HG03354 (cell line): Measurements from ENCODE around the gene TMEM174.
"Not testable (repeated sequence)": the region's sequence is repeated elsewhere in the genome, so short reads cannot be mapped to it uniquely, and the experiment has no call there.

Experiments used
- ATAC-seq: cut with Tn5 transposase; IDR thresholded peaks from one replicate; pipeline ENCODE4 v1.9.1; 2021; ENCODE audit warnings: mild to moderate bottlenecking; ENCODE audit not compliant: unreplicated experiment, poor library complexity, severe bottlenecking

The TMEM174 gene

DNA sequence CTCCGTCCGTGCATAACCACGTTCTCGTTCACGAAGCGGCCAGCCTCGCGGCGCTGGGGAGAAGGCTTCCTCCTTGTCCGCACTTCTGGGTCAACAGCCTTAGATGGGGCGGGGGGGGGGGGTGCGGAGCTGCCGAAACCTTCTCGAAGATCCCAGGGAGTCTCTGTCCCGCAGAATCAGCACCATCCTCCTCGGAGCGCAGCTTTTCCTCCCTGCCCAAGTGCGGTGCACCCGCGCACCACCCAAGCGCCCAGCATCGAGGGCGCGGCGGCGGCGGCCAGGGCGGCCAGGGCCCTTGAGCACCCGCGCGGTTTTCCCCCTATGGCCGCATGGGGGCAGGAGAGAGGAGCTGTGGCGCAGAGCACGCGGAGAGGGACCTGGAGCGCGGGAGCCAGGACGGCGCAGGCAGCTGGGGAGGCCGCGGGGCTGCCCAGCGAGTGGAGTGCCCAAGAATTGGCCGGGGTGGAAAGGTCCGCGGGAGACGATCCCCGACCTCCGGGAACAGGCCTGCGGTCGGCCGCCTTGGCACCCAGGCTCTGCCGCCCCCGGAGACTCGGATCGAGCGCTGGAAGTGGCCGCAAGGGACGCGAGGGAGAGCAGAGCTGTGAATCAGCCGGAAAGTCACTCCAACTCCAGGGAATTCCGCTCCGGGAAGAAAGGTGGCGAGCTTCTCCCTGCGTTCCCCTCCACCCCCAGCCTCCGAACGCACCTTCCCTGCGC, 43.1 kb downstream of the TMEM174 start:
- ATAC-seq: peak; percentile 91

DNA sequence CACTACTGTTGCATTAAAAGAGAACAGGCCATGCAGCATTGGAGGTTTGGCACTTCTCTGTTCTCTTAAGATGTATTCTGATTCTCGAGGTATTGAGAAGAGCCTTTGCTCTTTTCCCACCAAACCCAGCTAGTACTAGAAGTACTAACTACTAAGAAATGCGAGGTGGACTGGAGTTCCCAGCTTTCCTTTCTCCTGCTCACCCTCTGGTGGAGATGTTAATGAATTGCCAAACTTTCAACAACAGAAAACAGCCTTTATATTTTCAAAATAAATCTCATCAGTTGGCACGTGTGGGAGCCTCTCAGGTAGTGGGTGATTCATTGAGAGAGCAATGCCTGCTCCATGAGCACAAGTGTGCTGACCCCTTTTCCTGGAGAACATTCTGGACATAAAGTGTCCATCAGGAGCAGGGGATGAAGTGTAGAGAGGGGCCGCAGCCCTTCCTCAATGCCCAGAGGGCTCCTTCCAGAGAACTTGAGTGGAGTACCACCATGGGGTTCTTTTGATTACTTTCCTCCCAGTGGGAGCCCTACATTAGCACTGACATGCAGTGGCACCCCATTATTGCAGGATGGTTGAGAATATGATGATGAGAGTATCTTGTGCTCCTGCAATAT, 45.7 kb downstream of the TMEM174 start:
- no peak for ATAC-seq

DNA sequence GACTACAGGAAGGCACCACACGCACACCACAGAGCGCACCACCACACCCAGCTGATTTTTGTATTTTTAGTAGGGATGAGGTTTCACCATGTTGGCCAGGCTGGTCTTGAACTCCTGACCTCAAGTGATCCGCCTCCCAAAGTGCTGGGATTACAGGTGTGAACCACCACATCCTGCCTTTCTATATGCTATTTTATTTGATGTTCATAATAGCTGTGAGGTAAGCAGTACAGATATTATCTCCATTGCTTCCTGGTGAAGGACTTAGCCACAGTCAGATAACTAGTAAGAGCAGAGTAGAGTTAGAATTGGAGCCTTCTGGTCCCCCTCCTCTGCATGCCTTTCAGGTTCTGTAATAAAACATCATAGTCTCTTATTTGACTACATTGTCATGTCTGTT, 46.3 kb downstream of the TMEM174 start:
- ATAC-seq: not testable (repeated sequence)

DNA sequence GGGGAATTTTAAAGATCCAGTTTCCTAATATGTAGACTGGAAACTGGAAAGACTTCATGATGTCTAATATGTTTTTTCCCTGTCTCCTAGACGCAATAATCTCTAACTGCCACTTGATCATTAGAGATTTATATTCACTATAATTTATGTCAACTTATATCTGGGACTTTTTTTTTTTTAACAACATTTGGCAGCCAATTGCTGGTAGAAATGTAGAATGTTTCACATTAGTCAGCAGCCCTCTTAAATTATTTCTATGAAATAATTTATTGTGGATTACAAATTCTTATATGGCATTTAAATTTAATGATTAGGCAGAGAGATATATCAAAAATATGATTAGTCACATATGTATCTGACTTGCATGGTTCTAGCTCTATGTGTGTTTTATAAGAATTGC, 48.2 kb downstream of the TMEM174 start:
- no peak for ATAC-seq

DNA sequence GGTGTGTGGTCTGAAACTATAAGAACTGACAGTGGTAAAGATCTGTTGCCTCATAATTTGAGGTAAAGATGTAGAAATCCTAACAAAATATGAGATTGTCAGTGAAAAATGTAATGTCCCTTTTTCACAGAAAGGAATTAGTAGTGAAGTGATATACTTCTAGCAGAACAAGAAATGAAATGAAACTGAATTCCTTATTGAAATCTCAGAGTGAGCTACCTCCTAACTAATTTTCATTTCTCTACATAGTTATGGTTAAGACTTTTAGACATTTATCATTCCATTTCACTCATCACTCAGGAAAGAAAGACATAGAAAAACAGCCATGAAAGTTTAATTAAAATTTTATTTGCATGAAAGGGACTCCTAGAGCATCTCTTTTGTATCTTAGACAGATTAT, 48.7 kb downstream of the TMEM174 start:
- no peak for ATAC-seq

DNA sequence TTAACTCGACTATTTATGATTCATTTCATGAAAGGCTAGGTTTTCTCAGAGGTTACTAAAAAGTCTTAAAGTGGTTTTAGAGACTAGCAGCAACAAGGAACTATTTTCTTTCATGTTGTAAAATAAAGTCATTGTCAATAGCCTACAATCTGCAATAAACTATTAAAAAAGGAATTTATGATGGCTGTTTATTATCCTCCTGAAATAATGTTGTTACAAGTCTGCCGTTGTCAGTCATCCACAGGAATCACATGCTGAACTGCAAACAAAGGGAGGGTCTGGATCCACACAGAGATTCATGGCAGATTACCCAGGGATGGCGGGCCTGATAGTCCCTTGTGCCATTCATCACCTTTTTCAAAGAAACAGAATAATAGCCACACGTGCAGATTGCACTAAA, 49.2 kb downstream of the TMEM174 start:
- ATAC-seq: no peak
